Peyer's patch (tissue), 4 donors: Measurements from ENCODE around the gene NLRP1. TPM values are rescaled to one million over a fixed set of nuclear protein-coding genes. Genes with fewer than 3 reads are reported as not detected.

Experiments used
- DNase-seq, 3 donors: peaks; one replicate each; pipeline ENCODE4 v3.0.0-alpha.2; 2017 to 2019
- H3K27ac ChIP-seq, 4 donors: fragments of 200-600 bp; sonication (generic); one replicate each; pipeline ENCODE4 v1.5.1; 2016 to 2019
- H3K27me3 ChIP-seq, 2 donors: fragments of 200-600 bp; sonication (generic); one replicate each; pipeline ENCODE4 v1.5.1; 2019
- H3K36me3 ChIP-seq, 3 donors: fragments of 200-600 bp; sonication (generic); one replicate each; pipeline ENCODE4 v1.5.1; 2016 to 2019
- H3K4me1 ChIP-seq, 4 donors: fragments of 200-600 bp; sonication (generic); one replicate each; pipeline ENCODE4 v1.5.1; 2016 to 2019
- H3K4me3 ChIP-seq, 4 donors: fragments of 200-600 bp; sonication (generic); 1 replicate in 3 of 4; 2 replicates in 1 of 4; pipeline ENCODE4 v1.5.1; 2016 to 2019; ENCODE audit warnings: mild to moderate bottlenecking in 1 of 4
- H3K9me3 ChIP-seq, 4 donors: fragments of 200-600 bp; sonication (generic); one replicate each; pipeline ENCODE4 v1.5.1; 2016 to 2019; ENCODE audit warnings: mild to moderate bottlenecking in 1 of 4
- CTCF ChIP-seq, 6 experiments: fragments of 450-650 bp in 4 of 6; fragments of 200-600 bp in 2 of 6; sonication (generic) in 1 of 6; IDR thresholded peaks; one replicate each; pipeline ENCODE4 v1.5.1; 2017 to 2019; ENCODE audit warnings: antibody characterized with exemption in 6 of 6, mild to moderate bottlenecking in 3 of 6, moderate library complexity in 1 of 6
- POLR2A ChIP-seq, 2 donors: fragments of 450-650 bp; IDR thresholded peaks; one replicate each; pipeline ENCODE4 v1.5.1; 2017; ENCODE audit warnings: antibody characterized with exemption in 2 of 2, mild to moderate bottlenecking in 2 of 2, moderate library complexity in 2 of 2
- total RNA-seq, 4 donors: library from RNA; depleted of rRNA; stranded (reverse); fragments of >200 nt; gene quantifications; one replicate each; pipeline ENCODE4 v1.1.0, GENCODE V29; 2016

Gene NLRP1
- total RNA-seq, 4 donors from 2014 or later = 8.6 to 80.0 (median 18.5) TPM

- Histone ChIP-seq H3K27ac (no peak overlapping the region), H3K4me3 (no peak overlapping the region), H3K36me3 (no peaks in the 10 kb centered on the region), H3K27me3 (no peaks in the 10 kb centered on the region), H3K4me1 (peaks cover 0 to 20% (median 9%) of the 10 kb centered on the region in 4 donors), H3K9me3 (no peaks in the 10 kb centered on the region)
- DNase-seq = no peak
- no peak for TF ChIP-seq POLR2A (IDR thresholded peaks at IDR 0.05)
- no peak for TF ChIP-seq CTCF (IDR thresholded peaks at IDR 0.05)
Observed at GRCh38 chr17:5588584-5588983, 4.3 kb upstream of the NLRP1 start.

- Histone ChIP-seq H3K9me3 (no peaks in the 10 kb centered on the region), H3K27ac (no peak overlapping the region), H3K36me3 (no peaks in the 10 kb centered on the region), H3K4me3 (no peak overlapping the region), H3K27me3 (no peaks in the 10 kb centered on the region), H3K4me1 (peaks cover 0 to 29% (median 12%) of the 10 kb centered on the region in 4 donors)
- TF ChIP-seq CTCF (IDR thresholded peaks at IDR 0.05) (peak; percentile 83 to 96 (median 93)), POLR2A (IDR thresholded peaks at IDR 0.05) (no peak)
- DNase-seq = peak in 2 of 3 donors; percentile 34 to 77
Observed at GRCh38 chr17:5587438-5588032, 3.2 kb upstream of the NLRP1 start.

GRCh38 chr17:5585836-5586521 is 1.7 kb upstream of the NLRP1 start:
- Histone ChIP-seq H3K4me1 (peaks cover 0 to 30% (median 13%) of the 10 kb centered on the region in 4 donors), H3K27me3 (no peaks in the 10 kb centered on the region), H3K4me3 (no peak overlapping the region), H3K36me3 (no peaks in the 10 kb centered on the region), H3K27ac (peak overlapping the region in 3 of 4 donors; percentile 5 to 96 (median 93)), H3K9me3 (no peaks in the 10 kb centered on the region)
- TF ChIP-seq POLR2A (IDR thresholded peaks at IDR 0.05) = no peak
- no peak for TF ChIP-seq CTCF (IDR thresholded peaks at IDR 0.05)
- DNase-seq = no peak

GRCh38 chr17:5585287-5585794 is 1.0 kb upstream of the NLRP1 start:
- no peak overlapping the region for H3K4me3 ChIP-seq
- H3K4me1 ChIP-seq = peaks cover 0 to 30% (median 13%) of the 10 kb centered on the region in 4 donors
- H3K9me3 ChIP-seq = no peaks in the 10 kb centered on the region
- no peak for DNase-seq
- peak overlapping the region; percentile 72 to 96 (median 87) for H3K27ac ChIP-seq
- no peaks in the 10 kb centered on the region for H3K36me3 ChIP-seq
- no peaks in the 10 kb centered on the region for H3K27me3 ChIP-seq
- TF ChIP-seq CTCF (IDR thresholded peaks at IDR 0.05) (no peak), POLR2A (IDR thresholded peaks at IDR 0.05) (no peak)

- no peaks in the 10 kb centered on the region for H3K9me3 ChIP-seq
- H3K27me3 ChIP-seq = no peaks in the 10 kb centered on the region
- H3K4me3 ChIP-seq = peak overlapping the region; percentile 48 to 57 (median 56)
- TF ChIP-seq CTCF (IDR thresholded peaks at IDR 0.05) = no peak
- TF ChIP-seq POLR2A (IDR thresholded peaks at IDR 0.05) = no peak
- peaks cover 0 to 30% (median 13%) of the 10 kb centered on the region in 4 donors for H3K4me1 ChIP-seq
- H3K36me3 ChIP-seq = no peaks in the 10 kb centered on the region
- H3K27ac ChIP-seq = peak overlapping the region; percentile 72 to 96 (median 87)
- DNase-seq = no peak
Observed at GRCh38 chr17:5583426-5584382, 605 bp downstream of the NLRP1 start.
